HCT116 (cell line): Measurements from ENCODE around the gene NR4A1. TPM values are rescaled to one million over a fixed set of nuclear protein-coding genes. Genes with fewer than 3 reads are reported as not detected.

ENCODE experiments used
- ATAC-seq: fragments of 200-7000 bp; cut with Tn5 transposase; 2 replicates; pipeline ENCODE4 v1.9.1; 2020; ENCODE audit warnings: mild to moderate bottlenecking, moderate library complexity
- BruUV-seq: library from RNA; stranded (reverse); fragments of 400-500 nt; replicated peaks from 2 replicates; lab custom pipeline; 2021; lab: Mats Ljungman, UMichigan
- CTCF ChIA-PET: fragments of 300-600 bp; sonication (Branson Sonifier 250); formaldehyde crosslinking; loops from one replicate; lab custom pipeline; 2021; ENCODE audit warnings: antibody characterized with exemption; lab: Charles Lee
- POLR2A ChIA-PET: fragments of 300-600, 350-600 bp; sonication (Branson Sonifier 250); formaldehyde crosslinking; loops from one replicate; lab custom pipeline; 2021; ENCODE audit warnings: antibody characterized with exemption; lab: Charles Lee
- RAD21 ChIA-PET, 2 experiments: fragments of 300-600 bp; sonication (Branson Sonifier 250); formaldehyde crosslinking; loops; one replicate each; lab custom pipeline; 2023; ENCODE audit warnings: low total read pairs in 2 of 2; ENCODE audit not compliant: uncharacterized antibody in 2 of 2, unreplicated experiment in 2 of 2, low non-redundant PET in 1 of 2; lab: Charles Lee
- DNase-seq: peaks from one replicate; pipeline ENCODE4 v3.0.0-alpha.2; 2010; ENCODE audit warnings: low read depth, low spot score
- H2AFZ ChIP-seq: fragments of 200-600 bp; shearing (Covaris generic), sonication (generic); 2 replicates; pipeline ENCODE4 v1.6.1; 2017; ENCODE audit warnings: low read depth, mixed run types, mixed read lengths, antibody characterized with exemption, low read length; ENCODE audit not compliant: poor library complexity, severe bottlenecking
- H3K27ac ChIP-seq: 2 replicates; pipeline ENCODE4 v1.5.1; 2012; ENCODE audit warnings: low read depth, low read length
- H3K27me3 ChIP-seq: fragments of 200-600 bp; sonication (generic); 2 replicates; pipeline ENCODE4 v1.6.1; 2016; ENCODE audit warnings: mixed run types, low read length, mixed read lengths; ENCODE audit not compliant: insufficient read depth
- H3K36me3 ChIP-seq, 2 experiments: fragments of 200-500 bp in 1 of 2; fragments of 200-600 bp in 1 of 2; sonication (Bioruptor generic) in 1 of 2; sonication (generic) in 1 of 2; 2 replicates each; pipeline versions ENCODE4 v1.5.1 to v1.6.1; 2014 to 2016; ENCODE audit warnings: low read length in 2 of 2, inconsistent platforms in 1 of 2, mixed read lengths in 1 of 2, mixed run types in 1 of 2; ENCODE audit not compliant: insufficient read depth in 2 of 2, control insufficient read depth in 1 of 2
- H3K4me1 ChIP-seq, 2 experiments: fragments of 200-600 bp in 1 of 2; sonication (generic) in 1 of 2; 2 replicates each; pipeline versions ENCODE4 v1.5.1 to v1.6.1; 2012 to 2017; ENCODE audit warnings: low read length in 2 of 2, inconsistent platforms in 1 of 2, mild to moderate bottlenecking in 1 of 2, mixed read lengths in 1 of 2, mixed run types in 1 of 2, moderate library complexity in 1 of 2; ENCODE audit not compliant: insufficient read depth in 2 of 2, control insufficient read depth in 1 of 2
- H3K4me2 ChIP-seq: fragments of 200-600 bp; sonication (generic); 2 replicates; pipeline ENCODE4 v1.6.1; 2017; ENCODE audit warnings: mixed run types, low read length, mixed read lengths
- H3K4me3 ChIP-seq, 2 experiments: fragments of 200-600 bp in 1 of 2; sonication (generic) in 1 of 2; replicated peaks in 1 of 2; 2 replicates each; pipeline ENCODE4 v1.5.1; 2011 to 2016; ENCODE audit warnings: low read length in 2 of 2, control low read depth in 1 of 2, low read depth in 1 of 2, mild to moderate bottlenecking in 1 of 2, mixed read lengths in 1 of 2, mixed run types in 1 of 2
- H3K79me2 ChIP-seq: fragments of 200-600 bp; sonication (generic); 2 replicates; pipeline ENCODE4 v1.6.1; 2017; ENCODE audit warnings: mild to moderate bottlenecking, mixed run types, low read length, moderate library complexity, mixed read lengths; ENCODE audit not compliant: insufficient read depth
- H3K9ac ChIP-seq: fragments of 200-600 bp; sonication (generic); 2 replicates; pipeline ENCODE4 v1.6.1; 2016; ENCODE audit warnings: low read length, mixed read lengths
- H3K9me2 ChIP-seq: fragments of 200-600 bp; sonication (generic), shearing (Covaris generic); 2 replicates; pipeline ENCODE4 v1.6.1; 2017; ENCODE audit warnings: mixed run types, mild to moderate bottlenecking, moderate library complexity; ENCODE audit not compliant: insufficient read depth
- H3K9me3 ChIP-seq, 2 experiments: fragments of 200-500 bp in 1 of 2; fragments of 200-600 bp in 1 of 2; sonication (Bioruptor generic) in 1 of 2; sonication (generic) in 1 of 2; 2 replicates each; pipeline ENCODE4 v1.6.1; 2014 to 2017; ENCODE audit warnings: low read length in 2 of 2, mixed read lengths in 2 of 2, inconsistent platforms in 1 of 2, low read depth in 1 of 2, mild to moderate bottlenecking in 1 of 2, mixed run types in 1 of 2, moderate library complexity in 1 of 2; ENCODE audit not compliant: control insufficient read depth in 1 of 2, insufficient read depth in 1 of 2
- H4K20me1 ChIP-seq: fragments of 200-600 bp; sonication (generic), shearing (Covaris generic); 2 replicates; pipeline ENCODE4 v1.6.1; 2017; ENCODE audit warnings: mixed run types, mild to moderate bottlenecking, moderate library complexity; ENCODE audit not compliant: insufficient read depth
- CTCF ChIP-seq, 3 experiments: fragments of 200-600 bp in 1 of 3; sonication (generic) in 1 of 3; IDR thresholded peaks in 2 of 3; conservative IDR thresholded peaks in 1 of 3; 2 replicates each; pipeline ENCODE4 v1.5.1; 2012 to 2017; ENCODE audit warnings: low read depth in 2 of 3, low read length in 2 of 3, antibody characterized with exemption in 1 of 3, borderline replicate concordance in 1 of 3, control low read depth in 1 of 3, mild to moderate bottlenecking in 1 of 3, mixed read lengths in 1 of 3, mixed run types in 1 of 3, moderate library complexity in 1 of 3; ENCODE audit not compliant: insufficient read depth in 1 of 3
- EGR1 ChIP-seq: IDR thresholded peaks from 2 replicates; pipeline ENCODE4 v1.6.1; 2012; ENCODE audit warnings: low read depth
- EZH2 ChIP-seq: fragments of 200-600 bp; sonication (generic); IDR thresholded peaks from 2 replicates; pipeline ENCODE4 v1.6.1; 2017; ENCODE audit warnings: antibody characterized with exemption, mixed run types
- RAD21 ChIP-seq: IDR thresholded peaks from 2 replicates; pipeline ENCODE4 v1.6.1; 2012; ENCODE audit warnings: low read depth, mild to moderate bottlenecking
- REST ChIP-seq: IDR thresholded peaks from 2 replicates; pipeline ENCODE4 v1.6.1; 2012; ENCODE audit warnings: low read depth
- SIN3A ChIP-seq: IDR thresholded peaks from 2 replicates; pipeline ENCODE4 v1.6.1; 2012; ENCODE audit warnings: low read depth
- SP1 ChIP-seq: IDR thresholded peaks from 2 replicates; pipeline ENCODE4 v1.6.1; 2012; ENCODE audit warnings: low read depth
- ZFX ChIP-seq: fragments of 450-650 bp; IDR thresholded peaks from 2 replicates; pipeline ENCODE4 v1.6.1; 2017
- intact Hi-C: fragments of 100-400 bp; cut with micrococcal nuclease; formaldehyde crosslinking; loops from 2 replicates; pipeline ENCODE4 v1.10.0; 2022
- total RNA-seq: library from RNA; stranded (reverse); gene quantifications from one replicate; pipeline ENCODE4 v1.2.1, GENCODE V29; 2021; ENCODE audit not compliant: unreplicated experiment

Gene NR4A1
- total RNA-seq, 1 experiment from 2014 or later: 35.3 TPM

GRCh38 chr12:52066346-52067080 is 15.3 kb downstream of the NR4A1 start:
- POLR2A ChIA-PET: no interaction called here
- Histone ChIP-seq H3K27ac (no peak overlapping the region), H3K4me3 (no peak overlapping the region), H3K9me2 (no peaks in the 10 kb centered on the region), H3K9ac (no peak overlapping the region), H3K4me2 (no peak overlapping the region), H3K4me1 (peaks cover 6 to 37% of the 10 kb centered on the region in 2 experiments), H3K9me3 (no peaks in the 10 kb centered on the region), H3K27me3 (no peaks in the 10 kb centered on the region), H4K20me1 (no peaks in the 10 kb centered on the region), H3K79me2 (peaks cover 18% of the 10 kb centered on the region), H2AFZ (no peak overlapping the region), H3K36me3 (no peaks in the 10 kb centered on the region)
- TF ChIP-seq EGR1 (no peak), SIN3A (no peak), SP1 (no peak), ZFX (no peak), EZH2 (no peak), CTCF (IDR thresholded peaks at IDR 0.05 in 2 of 3, conservative IDR thresholded peaks at IDR 0.05 in 1 of 3; ENCODE audit: borderline replicate concordance in 1 of 3, insufficient read depth in 1 of 3, low read depth in 2 of 3, low read length in 2 of 3) (no peak), RAD21 (no peak), REST (no peak)
- RAD21 ChIA-PET: no interaction called here
- CTCF ChIA-PET: interaction anchor here (4.4 kb wide), 1 partner anchor 41 kb away, joined by 70 read pairs; no protein-coding TSS in a partner anchor
- intact Hi-C loops: no loop called here
- ATAC-seq (no peak), DNase-seq (no peak)
- no TSS peak for BruUV-seq
